ENCODE results near the gene LRRC7.

LRRC7 gene

GRCh38 chr1:70072231-70072751 is 504.6 kb downstream of the LRRC7 start:
- no peak for TF ChIP-seq CTCF (IDR thresholded peaks at IDR 0.05)

- no peak for TF ChIP-seq CTCF (IDR thresholded peaks at IDR 0.05)
These were observed 508.0 kb downstream of the LRRC7 start for GRCh38 chr1:70075761-70076160.

- no peak for TF ChIP-seq CTCF (IDR thresholded peaks at IDR 0.05)
These were observed 509.3 kb downstream of the LRRC7 start for GRCh38 chr1:70077066-70077465.

DNA sequence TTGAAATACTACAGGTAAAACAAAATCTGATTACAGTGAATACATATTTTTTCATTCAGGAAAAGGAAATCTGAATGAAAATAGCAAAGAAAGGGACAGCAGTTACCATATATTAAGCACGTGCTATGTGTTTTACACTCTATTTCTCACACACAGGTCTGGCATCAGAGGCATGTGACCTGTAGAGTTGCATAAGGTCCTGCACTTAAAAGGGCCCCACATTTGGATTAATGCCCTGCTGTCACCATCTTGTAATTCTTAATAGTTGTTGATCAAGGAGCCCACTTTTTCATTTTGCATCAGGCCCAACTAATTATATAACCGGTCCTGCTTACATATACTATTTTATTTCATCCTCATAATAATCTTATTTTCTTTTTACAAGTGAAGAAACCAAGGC is 511.8 kb downstream of the LRRC7 start:
- no peak for TF ChIP-seq CTCF (IDR thresholded peaks at IDR 0.05)

- TF ChIP-seq CTCF (IDR thresholded peaks at IDR 0.05): no peak
These were observed 515.8 kb downstream of the LRRC7 start for GRCh38 chr1:70083519-70083918.

- TF ChIP-seq CTCF (IDR thresholded peaks at IDR 0.05): no peak
These were observed 516.7 kb downstream of the LRRC7 start for GRCh38 chr1:70084314-70084915.

DNA sequence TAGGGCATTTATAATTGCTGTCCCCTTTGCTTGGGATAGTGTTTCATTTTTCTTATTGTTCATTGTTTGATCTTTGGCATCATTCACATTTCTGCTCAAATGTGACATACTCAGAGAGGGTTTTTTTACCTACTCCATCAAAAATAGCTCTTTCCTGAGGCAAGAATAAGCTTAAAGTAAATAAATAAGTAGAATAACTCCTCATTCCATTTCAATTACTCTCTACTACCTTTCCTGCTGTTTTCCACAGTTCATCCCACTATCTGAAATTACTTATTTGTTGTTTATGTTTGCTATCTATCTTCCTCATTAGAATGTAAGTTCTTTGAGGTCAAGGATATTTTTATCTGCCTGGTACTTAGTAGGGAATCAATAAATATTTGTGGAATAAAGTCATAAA is 517.8 kb downstream of the LRRC7 start:
- TF ChIP-seq CTCF (IDR thresholded peaks at IDR 0.05): no peak

GRCh38 chr1:70086897-70087296 is 519.2 kb downstream of the LRRC7 start:
- TF ChIP-seq CTCF (IDR thresholded peaks at IDR 0.05): no peak
